Stimulated activated CD4-positive, alpha-beta T cell treated with anti-CD3 and anti-CD28 coated beads, Interleukin-1b, Interleukin-23, amount 100 ng/mL, for 48 hours (primary cell): ENCODE data around the gene JUN.

Experiments
- DNase-seq: peaks from one replicate; pipeline ENCODE4 v3.0.0-alpha.2; 2020

JUN gene

DNA sequence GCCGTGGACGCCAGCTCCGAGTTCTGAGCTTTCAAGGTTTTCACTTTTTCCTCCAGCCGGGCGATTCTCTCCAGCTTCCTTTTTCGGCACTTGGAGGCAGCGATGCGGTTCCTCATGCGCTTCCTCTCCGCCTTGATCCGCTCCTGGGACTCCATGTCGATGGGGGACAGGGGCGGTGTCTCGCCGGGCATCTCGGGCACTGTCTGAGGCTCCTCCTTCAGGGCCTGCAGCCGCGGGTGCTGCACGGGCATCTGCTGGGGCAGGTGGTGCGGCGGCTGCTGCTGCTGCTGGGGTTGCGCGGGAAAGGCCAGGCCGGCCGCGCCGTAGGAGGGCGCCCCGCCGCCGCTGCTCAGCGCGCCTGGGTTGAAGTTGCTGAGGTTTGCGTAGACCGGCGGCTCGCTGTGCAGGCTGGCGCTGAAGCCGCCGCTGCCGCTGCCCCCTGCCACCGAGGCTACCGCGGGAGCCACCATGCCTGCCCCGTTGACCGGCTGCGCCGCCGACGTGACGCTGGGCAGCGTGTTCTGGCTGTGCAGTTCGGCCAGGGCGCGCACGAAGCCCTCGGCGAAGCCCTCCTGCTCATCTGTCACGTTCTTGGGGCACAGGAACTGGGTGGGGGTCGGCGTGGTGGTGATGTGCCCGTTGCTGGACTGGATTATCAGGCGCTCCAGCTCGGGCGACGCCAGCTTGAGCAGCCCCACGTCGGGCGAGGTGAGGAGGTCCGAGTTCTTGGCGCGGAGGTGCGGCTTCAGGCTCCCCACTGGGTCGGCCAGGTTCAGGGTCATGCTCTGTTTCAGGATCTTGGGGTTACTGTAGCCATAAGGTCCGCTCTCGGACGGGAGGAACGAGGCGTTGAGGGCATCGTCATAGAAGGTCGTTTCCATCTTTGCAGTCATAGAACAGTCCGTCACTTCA lies 1.4 kb downstream of the JUN start:
- DNase-seq: peak; percentile 60

DNA sequence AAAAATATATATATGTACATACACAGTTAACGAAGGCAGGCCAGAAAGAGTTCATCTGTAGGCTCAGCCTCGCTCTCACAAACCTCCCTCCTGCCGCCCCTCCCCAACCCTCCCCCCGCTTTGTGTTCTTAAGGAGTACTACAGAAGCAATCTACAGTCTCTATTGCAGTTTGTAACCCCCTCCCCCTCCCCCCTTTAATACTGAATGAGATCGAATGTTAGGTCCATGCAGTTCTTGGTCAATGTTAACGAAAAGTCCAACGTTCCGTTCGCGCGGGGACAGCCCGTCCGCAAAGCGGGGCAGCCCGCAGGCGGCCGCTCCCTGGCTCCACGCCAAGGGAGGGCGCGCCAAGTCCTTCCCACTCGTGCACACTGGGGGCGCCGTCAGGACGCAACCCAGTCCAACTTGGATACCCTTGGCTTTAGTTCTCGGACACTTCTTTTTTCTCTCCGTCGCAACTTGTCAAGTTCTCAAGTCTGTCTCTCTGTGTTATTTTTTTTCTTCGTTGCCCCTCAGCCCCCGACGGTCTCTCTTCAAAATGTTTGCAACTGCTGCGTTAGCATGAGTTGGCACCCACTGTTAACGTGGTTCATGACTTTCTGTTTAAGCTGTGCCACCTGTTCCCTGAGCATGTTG lies 2.2 kb downstream of the JUN start:
- DNase-seq: peak; percentile 35

DNA sequence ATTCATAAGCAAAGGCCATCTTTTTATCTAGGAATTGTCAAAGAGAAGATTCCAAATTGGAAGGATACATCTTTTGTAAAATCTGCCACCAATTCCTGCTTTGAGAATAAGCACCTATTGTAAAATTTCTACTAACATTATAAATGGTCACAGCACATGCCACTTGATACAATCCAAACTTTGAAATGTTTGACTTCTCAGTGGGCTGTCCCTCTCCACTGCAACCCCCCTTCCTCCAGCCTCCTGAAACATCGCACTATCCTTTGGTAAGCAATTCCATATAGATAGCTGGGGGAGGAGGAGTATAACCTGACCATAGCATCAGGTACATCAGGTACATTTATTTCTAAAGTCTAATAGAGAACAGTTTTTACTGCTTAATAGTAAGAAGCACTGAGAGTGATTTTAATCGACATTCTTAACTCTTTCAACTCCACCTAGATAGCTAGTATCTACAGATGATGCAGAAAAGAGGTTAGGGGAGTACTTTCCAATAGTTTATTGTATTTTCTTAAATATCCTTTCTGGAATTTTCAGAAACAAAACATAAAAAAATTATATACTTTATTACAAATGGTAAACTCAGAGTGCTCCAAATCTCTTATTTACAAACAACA lies 2.9 kb downstream of the JUN start:
- no peak for DNase-seq

DNA sequence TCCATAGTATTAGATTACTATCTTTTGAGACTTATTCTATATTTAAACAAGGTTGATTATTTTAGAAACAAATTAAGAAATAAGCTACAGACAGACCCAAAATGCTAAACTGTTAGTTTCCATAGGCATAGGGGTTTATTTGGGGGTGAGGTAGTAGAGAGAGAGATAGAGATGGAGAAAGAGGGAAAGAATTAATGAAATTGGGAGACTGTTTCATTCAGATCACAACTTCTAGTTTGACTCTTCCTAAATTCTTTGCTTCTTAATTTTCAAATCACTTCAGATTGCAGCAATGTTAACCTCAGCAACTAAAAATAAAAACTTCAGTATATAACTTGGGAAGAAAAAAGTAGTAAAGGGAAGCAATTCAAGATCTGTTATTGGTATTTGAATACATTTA lies 3.4 kb downstream of the JUN start:
- DNase-seq: no peak

DNA sequence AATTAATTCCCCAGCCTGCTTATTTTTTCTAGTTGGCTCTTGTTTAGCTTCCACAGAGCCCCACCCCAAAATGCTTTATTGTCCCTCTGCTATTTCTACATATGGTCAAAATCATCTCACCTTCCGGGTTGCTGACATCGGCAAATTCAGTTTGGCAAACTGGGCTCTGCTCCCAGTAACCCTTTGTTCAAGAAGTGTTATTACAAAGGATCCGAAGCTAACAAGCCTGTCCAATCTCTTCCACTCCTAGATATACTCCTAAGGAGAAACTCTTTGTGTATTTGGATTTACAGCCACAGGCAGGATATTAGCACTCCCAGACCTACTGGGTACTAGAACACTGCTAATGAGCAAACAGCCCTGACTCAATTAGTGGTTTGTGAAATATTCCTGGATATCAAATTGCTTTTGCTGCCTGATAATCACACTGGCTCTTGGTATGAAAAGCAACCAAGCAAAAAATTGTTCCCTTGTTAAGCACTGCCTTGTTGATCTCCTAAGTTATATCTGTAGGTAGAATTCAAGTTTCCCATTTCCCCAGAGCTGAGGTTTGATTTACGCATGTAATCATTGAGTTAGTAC lies 4.0 kb downstream of the JUN start:
- no peak for DNase-seq

DNA sequence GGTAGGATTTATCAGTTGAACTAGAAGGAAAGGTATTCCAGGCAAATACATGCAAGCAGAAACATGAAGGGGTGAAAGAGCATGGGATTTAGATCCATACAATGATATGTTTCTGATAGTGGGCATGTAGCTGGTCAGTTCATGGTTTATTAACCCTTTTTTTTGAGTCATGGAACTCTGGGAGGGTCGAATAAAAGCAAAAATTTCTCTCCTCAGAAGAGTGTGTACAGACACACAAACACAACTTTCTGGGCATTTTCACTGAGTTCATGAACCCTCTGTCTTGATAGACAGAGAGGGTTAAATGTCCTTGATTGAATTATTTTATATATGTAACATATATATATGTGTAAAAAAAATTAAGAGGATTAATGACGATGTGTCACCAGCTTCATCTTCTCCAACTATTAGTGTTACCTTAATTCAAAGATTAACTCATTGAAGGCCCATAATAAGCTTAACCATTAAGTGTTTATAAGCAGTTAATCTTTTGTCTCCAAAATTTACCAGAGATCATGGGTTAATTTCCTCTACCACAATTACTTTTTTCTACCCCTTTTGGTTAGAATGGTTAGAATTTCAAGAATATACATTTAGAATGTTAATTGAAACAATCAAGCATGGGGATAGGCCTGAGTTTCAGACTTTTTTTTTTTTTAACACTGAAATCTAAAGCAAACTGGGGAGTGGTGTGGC lies 4.6 kb downstream of the JUN start:
- DNase-seq: no peak

DNA sequence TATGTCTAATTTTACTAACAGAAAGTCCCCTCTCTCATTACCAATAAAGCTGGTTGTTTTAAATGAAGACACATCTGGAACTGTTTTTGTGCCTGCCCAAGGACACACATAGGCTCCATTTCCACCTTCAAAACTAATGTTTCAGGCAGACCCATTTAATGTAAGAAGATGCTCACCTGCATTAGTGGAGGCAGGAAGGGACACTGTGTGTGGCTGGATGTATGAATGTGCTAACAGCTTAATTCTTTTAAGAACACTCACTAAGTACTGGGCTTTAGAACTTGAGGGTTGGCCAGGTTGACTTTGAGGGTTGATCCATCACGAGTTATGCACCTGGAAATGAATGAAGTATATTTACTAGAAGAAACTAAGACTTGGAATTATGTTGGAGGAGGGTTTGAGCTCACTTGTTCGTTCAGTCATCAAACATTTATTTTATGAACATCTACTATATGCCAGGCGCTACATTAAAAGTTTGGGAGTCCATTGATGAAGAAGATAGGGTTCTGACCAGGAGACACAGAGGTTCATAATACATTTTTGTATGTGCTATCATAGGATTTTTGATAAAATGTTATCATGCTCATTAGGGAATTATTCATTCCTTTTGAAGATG lies 5.4 kb downstream of the JUN start:
- no peak for DNase-seq

DNA sequence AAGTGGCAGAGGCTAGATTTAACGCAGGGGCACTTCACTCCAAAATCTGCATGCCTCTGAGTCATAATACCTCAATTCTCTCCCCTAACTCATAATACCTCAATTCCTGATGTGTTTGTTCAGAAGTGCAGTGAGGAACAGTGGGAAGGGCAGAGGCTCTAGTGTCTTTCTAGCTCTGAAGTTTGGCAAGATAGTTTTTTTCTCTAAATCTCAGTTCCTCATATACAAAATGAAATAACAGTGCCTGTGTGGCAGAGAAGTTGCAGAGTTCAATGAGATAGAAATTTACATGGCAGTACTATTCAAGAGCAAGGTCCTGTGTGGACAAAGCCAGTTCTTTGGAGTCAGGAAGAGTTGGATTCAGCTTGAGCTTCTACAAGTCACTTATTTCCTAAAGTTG lies 9.8 kb downstream of the JUN start:
- no peak for DNase-seq

DNA sequence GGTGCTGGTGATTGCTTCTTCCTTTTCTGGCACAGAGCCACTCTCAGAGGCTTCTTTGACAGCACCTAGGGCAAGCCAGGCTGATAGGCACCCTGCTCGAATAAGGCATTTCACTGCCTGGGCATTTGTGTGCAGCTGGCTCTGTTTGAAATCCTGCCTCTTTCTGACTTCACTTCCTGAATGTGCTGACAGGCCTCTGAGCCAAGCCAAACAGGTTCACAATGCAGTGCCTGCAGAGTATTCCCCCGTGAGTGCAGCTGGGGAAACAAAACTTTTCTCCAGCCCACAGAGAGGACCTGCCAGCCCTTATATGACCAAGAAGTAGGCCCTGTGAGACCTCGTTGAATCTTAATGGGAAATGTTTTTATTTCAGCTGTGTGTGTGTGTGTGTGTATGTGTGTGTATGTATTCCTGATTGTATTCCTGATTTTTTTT lies 10.4 kb downstream of the JUN start:
- DNase-seq: no peak

DNA sequence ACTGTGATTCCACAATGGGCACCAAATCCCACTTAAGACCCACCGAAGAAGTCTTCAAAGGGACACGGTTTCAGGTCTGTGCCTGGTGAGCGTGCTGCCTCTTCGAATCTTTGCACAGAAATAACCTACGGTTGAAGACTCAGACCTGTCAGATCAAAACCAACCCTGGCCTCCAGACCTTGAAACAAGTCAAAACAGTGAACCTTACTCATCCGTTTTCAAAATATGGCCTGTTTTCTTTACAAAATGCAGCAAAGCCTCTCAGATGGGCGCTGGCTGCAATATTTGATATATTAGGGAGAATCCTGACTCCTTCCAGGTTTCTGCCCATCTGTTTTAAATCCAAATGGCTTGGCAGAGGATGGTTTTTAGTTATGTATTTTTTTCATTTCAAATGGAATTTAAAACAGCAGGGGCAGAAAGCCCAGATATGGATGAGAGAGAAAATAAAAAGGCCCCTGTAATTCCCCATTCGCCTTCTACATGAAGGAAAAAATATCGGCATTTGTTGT lies 14.0 kb downstream of the JUN start:
- DNase-seq: no peak

DNA sequence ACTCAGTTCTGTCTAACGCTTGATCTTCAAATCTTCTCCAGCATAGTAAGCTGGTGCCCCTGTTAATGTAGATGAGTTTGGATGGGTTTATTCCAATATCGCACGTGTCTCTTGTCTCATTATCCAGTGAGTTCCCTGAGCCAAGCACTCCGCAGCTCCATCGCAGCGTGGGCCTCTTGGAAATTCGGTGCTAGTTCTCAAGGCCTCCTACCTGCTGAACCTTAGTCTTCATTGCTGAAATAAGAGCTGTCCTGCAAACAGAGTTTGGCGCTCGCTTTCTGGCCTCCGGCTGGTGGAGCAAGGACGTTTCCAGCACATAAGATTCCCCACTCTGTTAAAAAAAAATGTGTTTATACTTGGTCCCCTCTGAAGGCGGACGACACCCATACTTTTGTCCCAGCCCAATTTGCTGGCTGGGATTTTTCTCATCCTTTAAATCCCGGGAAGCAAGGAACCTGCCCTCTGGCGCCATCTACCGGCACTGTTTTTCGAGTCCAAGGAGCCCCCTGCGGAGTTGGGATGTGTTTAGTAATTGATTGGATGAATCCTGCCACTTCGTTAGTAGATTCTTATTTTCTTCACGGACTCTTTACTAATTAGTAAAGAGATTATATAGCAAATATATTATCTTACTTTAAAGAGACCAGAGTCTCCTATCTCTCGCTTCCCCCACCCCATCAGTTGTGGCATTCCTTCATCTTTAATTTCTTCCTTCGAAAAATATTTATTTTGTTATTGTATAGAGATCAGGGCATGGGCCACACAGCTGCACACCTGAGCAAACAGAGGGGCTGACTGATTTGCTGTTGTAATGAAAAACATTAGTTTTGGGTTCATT lies 14.7 kb downstream of the JUN start:
- DNase-seq: peak; percentile 31

DNA sequence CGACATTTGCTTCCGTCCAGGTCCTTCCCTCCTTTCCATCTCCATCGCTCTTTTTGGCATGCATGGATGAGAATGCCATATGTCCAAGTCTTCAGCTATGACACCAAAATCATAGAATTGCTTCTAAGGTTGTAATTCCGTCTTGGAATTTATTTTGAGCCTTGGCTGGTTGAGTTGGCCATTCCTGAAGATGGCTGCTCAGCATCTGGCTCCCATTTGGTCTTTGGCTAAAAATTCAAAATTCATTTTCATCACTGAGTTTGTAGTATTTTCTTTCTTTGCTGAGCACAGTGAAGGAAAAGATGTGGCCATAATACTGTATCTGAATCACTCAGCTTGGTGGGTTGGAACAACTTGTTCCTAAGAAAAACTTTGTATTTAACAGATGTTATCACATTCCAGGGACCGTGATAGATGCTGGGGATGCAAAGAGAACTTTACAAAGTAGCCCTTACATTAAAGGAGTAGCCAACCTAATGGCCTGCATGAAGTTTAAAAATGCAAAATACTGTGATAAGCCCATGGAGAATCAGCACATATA lies 15.6 kb downstream of the JUN start:
- no peak for DNase-seq

DNA sequence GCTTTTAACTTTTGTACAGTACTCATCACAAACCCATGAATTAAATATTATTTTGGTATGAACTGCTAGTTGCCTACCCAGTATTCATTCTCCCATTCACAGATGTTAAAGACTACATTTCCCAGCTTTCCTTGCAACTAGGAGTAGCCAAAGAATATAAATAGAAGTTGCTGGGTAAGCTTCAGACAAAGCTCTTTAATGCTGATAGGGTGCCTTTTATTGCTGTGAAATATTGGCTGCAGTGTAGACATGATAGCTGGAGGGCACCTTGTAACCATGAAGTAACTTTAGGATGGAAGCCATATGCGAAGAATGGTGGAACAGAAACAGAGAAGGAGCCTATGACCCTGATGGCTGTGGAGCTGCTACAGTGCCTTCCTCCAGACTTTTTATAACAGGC lies 16.7 kb downstream of the JUN start:
- DNase-seq: no peak

DNA sequence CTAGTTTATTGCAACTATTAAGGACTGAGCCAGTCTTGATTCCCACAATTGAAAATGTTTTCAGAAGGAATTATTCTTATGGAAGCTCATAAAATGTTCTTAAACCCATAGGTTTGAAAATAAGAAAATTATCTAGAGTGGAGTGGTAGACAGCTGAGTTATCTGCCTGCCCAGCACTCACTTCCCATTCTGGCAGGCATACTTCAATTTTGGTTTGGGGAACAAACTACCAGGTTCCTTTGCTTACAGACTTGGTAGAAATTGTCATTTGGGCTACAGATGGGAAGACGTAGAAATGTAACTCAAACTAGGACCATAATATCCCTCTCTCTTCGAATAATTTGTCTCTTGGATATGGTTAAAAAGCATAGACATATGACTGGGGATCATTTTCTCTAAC lies 18.4 kb downstream of the JUN start:
- DNase-seq: no peak

DNA sequence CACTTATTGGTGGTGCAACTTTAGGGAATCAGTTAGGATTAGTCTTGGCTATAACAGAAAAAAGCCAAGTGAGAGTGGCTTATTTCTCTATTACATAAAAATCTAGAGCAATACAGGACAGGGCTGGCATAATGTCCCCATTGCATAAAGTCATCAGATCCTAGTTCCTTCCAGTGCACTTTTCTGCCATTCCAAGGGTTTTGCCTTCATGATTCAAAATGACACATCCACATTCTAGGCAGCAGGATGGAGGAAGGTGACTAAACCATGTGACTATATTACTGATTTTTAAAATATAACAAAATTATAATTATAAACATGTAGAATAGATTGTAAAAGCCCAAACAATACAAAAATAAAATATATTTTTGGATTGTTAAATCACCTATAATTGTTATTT lies 18.8 kb downstream of the JUN start:
- no peak for DNase-seq

DNA sequence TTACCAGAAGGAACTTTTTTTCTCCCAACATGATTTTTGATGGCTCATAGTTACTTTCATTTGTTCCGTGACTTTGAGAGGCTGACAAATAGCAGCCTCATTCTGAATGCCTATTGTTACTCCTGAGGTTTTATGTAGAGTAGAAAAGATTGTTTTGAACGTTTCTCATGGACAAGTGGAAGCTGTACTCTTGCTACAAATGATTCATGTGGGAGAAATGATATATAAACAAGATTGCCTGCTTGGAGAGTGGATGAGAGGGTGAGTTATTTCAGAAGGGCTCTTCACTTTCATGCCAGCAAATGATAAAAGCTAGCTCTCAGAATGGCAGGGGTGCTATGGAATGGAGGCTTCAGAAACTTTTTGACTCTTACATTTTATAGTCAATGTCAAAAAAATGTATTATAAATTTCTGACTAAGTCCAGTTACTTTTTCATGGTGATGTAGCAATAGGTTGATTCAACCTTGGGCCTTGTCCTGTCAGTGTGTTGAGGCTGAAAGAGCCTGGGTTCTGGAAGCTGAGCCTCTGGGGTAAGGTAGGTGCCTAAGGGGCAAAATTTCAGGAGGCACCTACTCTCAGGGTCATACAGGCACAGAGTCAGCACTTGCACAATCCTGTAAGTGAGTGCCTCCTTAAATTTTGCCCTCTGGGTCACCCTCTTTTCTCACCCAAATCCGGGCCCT lies 19.4 kb downstream of the JUN start:
- DNase-seq: no peak

DNA sequence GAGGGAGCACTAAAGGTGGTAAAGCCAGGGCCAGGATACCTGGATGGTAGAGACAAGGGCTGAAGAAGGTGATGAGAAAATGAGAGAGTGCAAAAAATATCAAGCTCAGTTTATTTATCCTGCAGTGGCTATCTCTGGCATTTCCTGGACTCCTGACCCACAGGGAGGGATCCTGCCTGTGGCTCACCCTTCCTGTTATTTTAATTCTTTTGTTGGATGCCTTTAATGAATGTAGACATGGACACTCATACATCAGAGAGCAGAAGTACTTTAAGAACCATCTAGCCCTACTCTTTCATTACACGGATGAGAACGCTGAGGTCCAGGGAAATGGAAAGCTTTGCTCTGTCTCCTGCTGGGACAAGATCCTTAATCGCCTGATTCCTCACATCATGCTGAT lies 20.6 kb downstream of the JUN start:
- no peak for DNase-seq

DNA sequence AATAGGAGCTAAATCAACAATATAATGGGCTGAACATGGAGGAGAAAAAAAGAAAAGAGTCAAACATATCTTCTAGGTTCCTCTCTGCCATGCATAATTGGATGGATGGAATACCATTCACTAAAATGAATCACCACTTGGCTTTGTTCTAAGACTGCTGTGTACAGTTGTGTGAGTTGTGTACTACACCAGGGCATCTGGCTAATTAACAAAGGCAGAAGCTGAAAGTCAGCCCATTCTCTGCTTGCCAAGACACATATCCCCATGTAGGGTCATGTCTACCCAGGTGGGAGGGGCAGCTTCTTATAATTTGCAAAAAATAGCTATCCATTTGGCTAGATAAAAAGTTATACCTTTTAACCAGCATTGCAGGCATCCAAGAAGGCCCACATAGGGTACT lies 21.0 kb downstream of the JUN start:
- DNase-seq: no peak

DNA sequence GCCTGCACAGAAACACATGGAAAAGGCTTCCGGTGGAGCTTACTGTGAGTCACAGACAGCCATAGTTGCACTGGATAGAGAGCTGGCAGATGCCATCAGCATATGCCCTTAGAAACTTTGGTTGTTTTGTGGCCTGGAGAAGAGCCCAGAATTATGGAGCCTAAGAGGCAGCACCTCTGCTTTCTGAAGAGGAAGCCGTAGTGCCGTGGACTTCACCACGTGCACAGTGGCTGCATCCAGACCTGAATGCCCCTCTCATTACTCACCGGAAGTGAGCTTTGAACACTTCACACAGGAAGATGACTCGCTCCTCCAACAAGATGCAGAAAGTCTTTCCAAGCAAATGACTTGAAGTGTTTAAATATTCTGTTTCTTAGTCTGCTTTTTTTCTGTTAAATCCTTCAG lies 28.4 kb downstream of the JUN start:
- DNase-seq: peak; percentile 68

DNA sequence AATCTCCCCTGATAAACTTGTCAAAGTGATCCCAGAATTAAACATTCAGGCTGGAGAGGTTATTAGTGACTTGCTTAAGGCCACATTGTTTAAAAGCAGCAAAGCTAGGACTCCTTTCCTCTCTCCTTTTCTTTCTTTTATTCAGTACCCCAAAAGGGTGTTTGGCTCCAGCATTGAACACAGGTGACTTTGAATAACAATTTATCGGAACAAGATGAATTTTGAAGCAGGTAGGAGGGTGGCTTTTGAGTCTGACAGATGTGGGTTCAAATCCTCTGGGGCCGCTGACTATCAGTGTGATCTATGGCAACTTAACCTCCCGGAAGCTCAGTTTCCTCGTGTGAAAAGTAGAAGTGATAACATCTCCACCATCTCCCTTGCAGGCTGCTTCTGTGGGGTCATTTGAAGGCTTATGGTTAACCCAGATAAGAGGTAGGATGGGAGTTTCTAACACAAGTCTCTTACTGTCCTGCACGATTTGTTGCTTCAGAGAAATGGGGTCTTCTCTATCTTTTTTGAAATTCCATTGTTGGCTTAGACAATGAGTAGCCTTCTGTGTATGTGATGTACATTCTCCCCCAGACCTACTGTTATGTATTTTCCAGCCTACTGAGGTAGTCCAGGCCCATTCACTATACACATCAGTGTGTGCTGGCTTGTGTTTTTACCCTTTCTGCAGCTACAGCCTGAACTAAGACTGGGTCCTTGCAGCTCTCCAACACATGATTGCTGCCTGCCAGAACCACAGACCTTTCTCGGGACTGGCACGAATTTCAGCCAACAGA lies 29.0 kb downstream of the JUN start:
- no peak for DNase-seq
